Motor neuron (in vitro differentiated cells): ENCODE measurements around the gene CSRP1. TPM values are rescaled to one million over a fixed set of nuclear protein-coding genes. Genes with fewer than 3 reads are reported as not detected.

Experiments used
- ATAC-seq, 8 experiments: fragments of 200-7000 bp; cut with Tn5 transposase; replicated peaks in 6 of 8; 2 replicates each; pipeline ENCODE4 v1.8.0; 2021; ENCODE audit warnings: mild to moderate bottlenecking in 8 of 8, moderate library complexity in 8 of 8
- H3K27ac ChIP-seq, 2 donors: fragments of 250-450 bp; sonication (Bioruptor Pico); 2 replicates each; pipeline ENCODE4 v1.9.0; 2021; ENCODE audit warnings: antibody characterized with exemption in 2 of 2, mild to moderate bottlenecking in 2 of 2, moderate library complexity in 1 of 2
- H3K4me1 ChIP-seq, 2 donors: fragments of 250-450 bp; sonication (Bioruptor Pico); replicated peaks in 1 of 2; 2 replicates each; pipeline ENCODE4 v1.6.1; 2021; ENCODE audit warnings: antibody characterized with exemption in 2 of 2, mild to moderate bottlenecking in 2 of 2, moderate library complexity in 1 of 2
- H3K4me3 ChIP-seq, 5 donors: fragments of 250-450 bp; sonication (Bioruptor Pico); 2 replicates each; pipeline ENCODE4 v1.9.0; 2021; ENCODE audit warnings: antibody characterized with exemption in 5 of 5, mild to moderate bottlenecking in 5 of 5, moderate library complexity in 4 of 5
- WGBS, 10 experiments: fragments of 450-650 bp; shearing (Covaris generic); methylation state at CpG; one replicate each; pipeline ENCODE4 v1.0.0; 2022; 5-methylcytosine and 5-hydroxymethylcytosine counted together
- in situ Hi-C, 9 experiments: fragments of 400-800 bp; cut with MboI; loops; one replicate each; pipeline ENCODE4 v1.15.0; 2021; ENCODE audit warnings: low sequenced_read_pairs in 9 of 9, low pct_unique_long_range_greater_than_20kb in 2 of 9; ENCODE audit not compliant: unreplicated experiment in 9 of 9
- total RNA-seq, 8 experiments: library from RNA; unstranded; fragments of 300-600 nt; gene quantifications; 2 replicates each; pipeline versions ENCODE4 v1.2.3 to v1.2.4, GENCODE V29; 2022

Gene CSRP1
- total RNA-seq, 8 experiments from 2014 or later, result 9.0 to 109 (median 54.9) TPM

- 0 to 100% (median 36%) methylated on average over 1 to 14 of the region's 20 CpGs; no CpG with 5 or more reads in 1 of the 10 experiments for WGBS, 10 experiments
- in situ Hi-C loops, result loop anchor here in 1 of 9 experiments (10.0 kb wide), 1 partner anchor 67 kb away; no protein-coding TSS in a partner anchor
- no peak overlapping the region for H3K27ac ChIP-seq
- ATAC-seq, result peak; percentile 81 to 97 (median 85)
- no peak overlapping the region for H3K4me3 ChIP-seq
- H3K4me1 ChIP-seq, result peaks cover 25 to 30% of the 10 kb centered on the region in 2 donors
These were observed 58.7 kb downstream of the CSRP1 start for GRCh38 chr1:201447903-201448871.

- WGBS, 10 experiments, result 91 to 100% (median 98%) methylated on average over 1 to 6 of the region's 6 CpGs; no CpG with 5 or more reads in 4 of the 10 experiments
- Histone ChIP-seq H3K27ac (no peak overlapping the region), H3K4me3 (no peak overlapping the region), H3K4me1 (peaks cover 14 to 19% of the 10 kb centered on the region in 2 donors)
- in situ Hi-C loops, result loop anchor here in 1 of 9 experiments (10.0 kb wide), 1 partner anchor 69 kb away; no protein-coding TSS in a partner anchor
- no peak for ATAC-seq
These were observed 61.6 kb downstream of the CSRP1 start for GRCh38 chr1:201445310-201445709.

- H3K4me1 ChIP-seq, result peaks cover 11 to 14% of the 10 kb centered on the region in 2 donors
- in situ Hi-C loops, result loop anchor here in 1 of 9 experiments (10.0 kb wide), 1 partner anchor 70 kb away; no protein-coding TSS in a partner anchor
- ATAC-seq, result no peak
- no peak overlapping the region for H3K27ac ChIP-seq
- 60 to 100% (median 89%) methylated on average over 1 to 4 of the region's 4 CpGs; no CpG with 5 or more reads in 3 of the 10 experiments for WGBS, 10 experiments
- no peak overlapping the region for H3K4me3 ChIP-seq
These were observed 62.1 kb downstream of the CSRP1 start for GRCh38 chr1:201444792-201445191.

GRCh38 chr1:201443747-201444146 is 63.2 kb downstream of the CSRP1 start:
- in situ Hi-C loops, result loop anchor here in 1 of 9 experiments (10.0 kb wide), 1 partner anchor 71 kb away; no protein-coding TSS in a partner anchor

GRCh38 chr1:201436969-201437368 is 70.0 kb downstream of the CSRP1 start:
- WGBS, 10 experiments, result 29 to 100% (median 90%) methylated on average over 1 to 3 of the region's 3 CpGs; no CpG with 5 or more reads in 1 of the 10 experiments
- H3K27ac ChIP-seq, result no peak overlapping the region
- in situ Hi-C loops, result no loop called here
- no peak overlapping the region for H3K4me3 ChIP-seq
- no peak for ATAC-seq
- H3K4me1 ChIP-seq, result peaks cover 0 to 7% of the 10 kb centered on the region in 2 donors

More at GRCh38 chr1:201443747-201444146, 63.2 kb downstream of the CSRP1 start:
- Histone ChIP-seq H3K4me3 (no peak overlapping the region), H3K27ac (no peak overlapping the region), H3K4me1 (peaks cover 6 to 10% of the 10 kb centered on the region in 2 donors)
- 40 to 92% (median 89%) methylated on average over 1 to 4 of the region's 7 CpGs; no CpG with 5 or more reads in 4 of the 10 experiments for WGBS, 10 experiments
- no peak for ATAC-seq

GRCh38 chr1:201436393-201436792 is 70.5 kb downstream of the CSRP1 start:
- WGBS, 10 experiments, result 21 to 70% (median 65%) methylated on average over 1 to 6 of the region's 6 CpGs; no CpG with 5 or more reads in 2 of the 10 experiments

GRCh38 chr1:201434266-201434665 is 72.7 kb downstream of the CSRP1 start:
- in situ Hi-C loops, result no loop called here
- peaks cover 2 to 19% of the 10 kb centered on the region in 2 donors for H3K4me1 ChIP-seq
- no peak overlapping the region for H3K27ac ChIP-seq
- no peak for ATAC-seq
- WGBS, 10 experiments, result 34 to 100% (median 92%) methylated on average over 2 to 3 of the region's 3 CpGs; no CpG with 5 or more reads in 2 of the 10 experiments
- no peak overlapping the region for H3K4me3 ChIP-seq

More at GRCh38 chr1:201436393-201436792, 70.5 kb downstream of the CSRP1 start:
- peaks cover 0 to 10% of the 10 kb centered on the region in 2 donors for H3K4me1 ChIP-seq
- in situ Hi-C loops, result no loop called here
- no peak overlapping the region for H3K27ac ChIP-seq
- ATAC-seq, result peak in 7 of 8 experiments; percentile 31 to 68 (median 38)
- no peak overlapping the region for H3K4me3 ChIP-seq

- H3K27ac ChIP-seq, result no peak overlapping the region
- H3K4me3 ChIP-seq, result no peak overlapping the region
- 47 to 100% (median 88%) methylated on average over 1 to 6 of the region's 6 CpGs for WGBS, 10 experiments
- ATAC-seq, result no peak
- in situ Hi-C loops, result no loop called here
- peaks cover 2 to 19% of the 10 kb centered on the region in 2 donors for H3K4me1 ChIP-seq
These were observed 73.3 kb downstream of the CSRP1 start for GRCh38 chr1:201433609-201434008.

Other genes with a start within 250 kb of the CSRP1 start
- gene PKP1, start 223.6 kb downstream of the CSRP1 start, total RNA-seq, result 1 to 10 TPM in 2 of 8 experiments, under 1 TPM in 4, not detected in 2; 0.21 to 1.8 (median 0.51) TPM
- gene TNNT2, start 129.4 kb downstream of the CSRP1 start, total RNA-seq, result 1 to 10 TPM in 2 of 8 experiments, under 1 TPM in 5, not detected in 1; 0.14 to 2.7 (median 0.59) TPM
- gene LAD1, start 107.8 kb downstream of the CSRP1 start, total RNA-seq, result under 1 TPM in 6 of 8 experiments, not detected in 2; 0.09 to 0.66 (median 0.16) TPM
- 1 to 10 TPM in 5 of 8 experiments, under 1 TPM in 3; 0.27 to 4.8 (median 1.8) TPM for gene TNNI1, start 85.4 kb downstream of the CSRP1 start, total RNA-seq
- gene PHLDA3, start 37.9 kb downstream of the CSRP1 start, total RNA-seq, result 10 to 100 TPM; 14.3 to 55.1 (median 23.4) TPM
- 10 to 100 TPM; 22.2 to 51.1 (median 35.9) TPM for gene NAV1, start 32.0 kb upstream of the CSRP1 start, total RNA-seq